DMS153 (cell line): ENCODE measurements around the gene STKLD1.
"Not testable (repeated sequence)": the region's sequence is repeated elsewhere in the genome, so short reads cannot be mapped to it uniquely, and the experiment has no call there.

Source experiments
- DNase-seq: peaks from one replicate; lab custom pipeline; 2025; lab: John Stamatoyannopoulos, UW

The STKLD1 gene

DNA sequence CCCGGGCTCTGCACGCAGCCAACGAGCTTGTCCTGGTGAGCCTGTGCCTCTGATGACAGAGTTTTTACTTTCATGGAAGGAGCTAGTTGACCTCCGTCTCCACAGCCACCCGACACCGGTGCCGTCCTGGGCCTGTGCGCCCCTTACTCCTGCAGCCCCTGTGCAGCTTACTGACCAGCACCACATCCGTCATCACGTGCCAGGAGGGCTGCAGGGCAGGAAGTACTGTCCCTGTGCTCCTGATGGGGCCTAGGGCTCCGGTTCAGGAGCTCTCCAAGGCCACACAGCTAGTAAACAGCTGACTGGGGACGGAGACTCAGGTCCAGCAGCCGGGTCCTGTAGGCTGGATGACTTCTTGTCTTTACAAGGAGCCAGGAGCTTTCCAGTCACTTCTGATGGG is 10.2 kb downstream of the STKLD1 start:
- DNase-seq = no peak

DNA sequence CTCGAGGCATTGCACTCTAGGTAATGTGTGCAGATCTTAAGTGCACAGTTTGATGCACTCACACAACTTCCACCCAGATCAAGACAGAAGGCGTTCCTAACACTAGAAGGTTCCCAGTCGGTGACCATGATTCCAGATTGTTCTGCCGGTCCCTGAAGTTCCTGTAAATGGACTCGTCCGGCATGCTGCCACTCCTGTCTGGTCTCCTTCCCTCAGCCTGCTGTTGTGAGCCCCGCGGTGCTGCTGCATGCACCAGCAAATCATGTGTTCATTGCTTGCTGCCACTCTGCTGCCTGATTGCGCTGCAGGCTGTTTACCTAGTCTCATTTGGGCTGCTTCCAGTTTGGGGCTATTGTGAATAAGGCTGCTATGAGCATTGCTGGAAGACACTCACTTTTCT is 11.5 kb downstream of the STKLD1 start:
- peak; percentile 62 for DNase-seq

DNA sequence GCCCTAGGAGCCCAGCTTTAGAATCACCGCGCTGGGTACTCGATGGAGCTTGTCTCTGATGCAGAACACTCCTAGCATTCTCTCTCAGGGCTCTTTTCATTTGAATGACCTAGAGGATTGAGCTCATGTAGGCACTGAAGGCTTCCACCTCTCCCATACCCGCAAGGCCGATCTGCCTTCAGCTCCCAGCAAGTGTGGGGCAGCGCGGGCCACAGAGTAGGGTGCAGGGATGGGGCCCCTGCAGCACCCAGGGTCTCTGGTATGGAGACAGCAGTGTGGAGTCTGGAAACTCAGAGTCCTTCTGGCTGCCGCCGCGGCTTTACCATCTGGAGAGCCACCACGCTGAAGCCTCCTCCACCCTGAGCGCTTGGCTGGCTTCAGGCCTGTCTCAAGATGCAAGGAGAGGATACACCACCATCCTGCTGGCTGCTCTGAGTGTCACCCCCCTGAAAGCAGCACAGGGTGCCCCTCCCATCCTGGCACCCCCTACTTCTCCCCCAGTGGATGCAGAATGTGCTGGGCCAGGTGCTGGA is 12.9 kb downstream of the STKLD1 start:
- no peak for DNase-seq

DNA sequence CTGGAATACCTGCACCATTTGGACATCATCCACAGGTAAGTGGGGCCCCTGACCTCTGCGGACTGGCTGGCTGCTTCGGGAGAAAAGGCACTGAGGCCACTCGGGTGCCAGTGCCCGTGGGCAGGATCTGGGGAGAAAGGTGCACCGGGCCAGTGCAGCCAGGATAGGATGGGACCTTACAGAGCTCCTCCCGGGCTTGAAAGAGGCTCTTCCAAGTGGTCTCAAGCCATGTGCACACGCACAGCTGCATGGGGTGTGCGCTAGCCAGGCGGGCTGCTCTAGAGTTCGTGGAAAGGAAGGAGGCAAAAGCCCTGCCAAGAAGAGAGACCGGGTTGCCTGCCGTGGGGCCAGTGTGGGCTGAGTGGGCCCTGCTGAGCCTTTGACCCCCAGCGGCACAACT is 13.4 kb downstream of the STKLD1 start:
- no peak for DNase-seq

DNA sequence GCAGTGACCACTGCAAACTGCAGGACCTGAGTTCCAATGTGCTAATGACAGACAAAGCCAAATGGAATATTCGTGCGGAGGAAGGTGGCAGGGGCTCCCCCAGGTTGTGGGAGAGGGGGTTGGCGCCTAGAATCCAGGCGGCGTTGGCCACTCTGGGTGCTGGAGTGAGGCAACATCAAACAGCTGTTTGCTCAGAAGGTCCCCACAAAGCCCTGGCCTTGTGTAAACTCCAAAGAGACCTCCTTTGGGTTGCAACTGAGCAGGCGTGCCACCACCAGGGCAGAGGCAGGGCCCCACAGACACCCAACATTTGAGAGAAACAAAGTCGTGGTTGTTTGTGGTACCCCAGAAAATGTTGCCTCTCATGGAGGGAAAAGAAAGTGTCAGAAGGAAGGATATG is 14.5 kb downstream of the STKLD1 start:
- no peak for DNase-seq

DNA sequence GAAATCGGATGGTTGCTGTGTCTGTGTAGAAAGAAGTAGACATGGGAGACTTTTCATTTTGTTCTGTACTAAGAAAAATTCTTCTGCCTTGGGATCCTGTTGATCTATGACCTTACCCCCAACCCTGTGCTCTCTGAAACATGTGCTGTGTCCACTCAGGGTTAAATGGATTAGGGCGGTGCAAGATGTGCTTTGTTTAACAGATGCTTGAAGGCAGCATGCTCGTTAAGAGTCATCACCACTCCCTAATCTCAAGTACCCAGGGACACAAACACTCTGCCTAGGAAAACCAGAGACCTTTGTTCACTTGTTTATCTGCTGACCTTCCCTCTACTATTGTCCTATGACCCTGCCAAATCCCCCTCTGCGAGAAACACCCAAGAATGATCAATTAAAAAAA is 15.3 kb downstream of the STKLD1 start:
- DNase-seq = not testable (repeated sequence)

DNA sequence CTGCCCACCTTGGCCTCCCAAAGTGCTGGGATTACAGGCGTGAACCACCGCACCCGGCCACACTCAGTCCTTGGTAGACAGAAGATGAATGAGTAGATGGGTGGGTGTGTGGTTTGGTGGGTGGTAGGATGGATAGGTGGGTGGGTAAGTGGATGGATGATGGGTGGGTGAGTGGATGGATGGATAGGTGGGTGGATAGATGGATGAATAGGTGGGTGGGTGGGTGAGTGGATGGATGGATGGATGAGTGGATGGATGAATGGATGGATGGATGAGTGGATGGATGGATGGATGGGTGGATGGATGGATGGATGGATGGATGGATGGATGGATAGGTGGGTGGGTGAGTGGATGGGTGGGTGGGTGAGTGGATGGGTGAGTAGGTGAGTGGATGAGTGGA is 16.1 kb downstream of the STKLD1 start:
- not testable (repeated sequence) for DNase-seq

DNA sequence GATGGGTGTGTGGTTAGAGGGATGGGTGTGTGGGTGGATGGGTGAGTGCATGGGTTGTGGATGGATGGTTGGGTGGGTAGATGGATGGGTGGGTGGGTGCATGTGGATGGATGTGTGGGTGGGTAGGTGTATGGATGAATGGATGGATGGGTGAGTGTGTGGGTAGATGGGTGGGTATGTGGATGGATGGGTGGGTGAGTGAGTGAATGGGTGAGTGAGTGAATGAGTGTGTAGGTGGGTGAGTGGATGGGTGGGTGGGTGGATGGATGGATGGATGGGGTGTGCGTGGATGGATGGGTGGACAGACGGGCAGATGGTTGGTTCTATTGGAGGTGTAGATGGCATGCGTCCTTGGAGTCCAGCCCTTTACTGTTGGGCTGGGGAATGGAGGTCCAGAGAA is 17.2 kb downstream of the STKLD1 start:
- DNase-seq = no peak

DNA sequence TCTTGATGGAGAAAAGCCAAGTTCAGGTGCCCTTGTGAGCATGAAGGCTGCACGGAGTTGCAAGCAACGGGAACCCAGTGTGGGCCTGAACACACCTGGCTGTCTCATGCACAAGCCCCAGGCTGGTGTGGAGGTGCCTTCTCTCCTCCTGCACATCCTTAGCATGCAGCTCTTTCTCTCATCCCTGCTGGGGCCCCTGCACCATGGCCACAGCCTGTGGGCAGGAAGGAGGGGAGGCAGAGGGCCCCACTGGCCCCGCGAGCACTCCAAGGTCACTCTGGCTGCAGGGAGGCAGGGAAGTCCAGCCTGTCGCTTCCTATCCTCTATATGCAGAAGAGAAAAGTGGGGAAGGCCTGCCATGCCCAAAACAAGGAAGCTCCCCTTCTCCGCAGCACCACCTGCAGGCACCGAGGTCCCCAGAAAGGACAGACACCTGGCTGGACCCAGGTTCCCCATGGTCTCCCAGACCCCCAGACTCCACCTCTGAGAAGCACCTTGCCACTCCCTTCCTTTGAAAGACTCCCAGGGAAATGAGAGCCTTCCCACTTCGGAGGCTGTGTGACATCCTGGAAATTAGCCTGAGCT is 18.6 kb downstream of the STKLD1 start:
- no peak for DNase-seq

DNA sequence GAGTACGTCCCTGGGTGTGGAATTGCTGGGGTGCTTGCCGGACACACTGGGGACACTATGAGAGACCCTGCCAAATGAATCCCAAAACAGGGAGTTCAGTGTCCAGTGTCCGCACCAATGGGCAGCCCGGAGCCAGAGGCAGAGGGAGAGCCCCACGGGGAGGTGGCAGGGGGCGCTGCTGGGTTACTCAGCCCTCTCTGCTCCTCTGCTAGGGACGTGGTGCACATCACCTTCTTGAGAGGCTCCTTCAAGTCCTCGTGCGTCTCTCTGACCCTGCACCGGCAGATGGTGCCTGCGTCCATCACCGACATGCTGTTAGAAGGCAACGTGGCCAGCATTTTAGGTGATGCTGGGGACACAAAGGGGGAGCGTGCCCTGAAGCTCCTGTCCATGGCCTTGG is 20.8 kb downstream of the STKLD1 start:
- no peak for DNase-seq

DNA sequence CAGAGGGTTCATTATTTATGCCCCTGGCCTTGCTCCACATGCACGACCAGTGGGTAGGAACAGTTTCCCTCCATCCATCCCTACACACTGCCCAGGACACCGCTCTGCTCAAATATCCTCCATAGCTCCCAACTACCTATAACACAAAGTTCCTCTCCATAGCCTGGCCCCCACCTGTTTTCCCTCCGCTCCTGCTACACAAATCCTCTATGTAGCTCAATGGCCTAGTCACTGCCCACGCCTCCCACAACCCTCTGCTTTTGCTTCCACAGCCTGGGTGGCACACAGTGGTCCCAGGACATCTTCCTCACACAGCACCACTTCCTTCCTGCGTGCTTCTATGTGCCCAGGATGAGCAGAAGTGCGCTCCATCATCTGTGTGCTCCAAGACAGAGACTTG is 21.2 kb downstream of the STKLD1 start:
- no peak for DNase-seq

DNA sequence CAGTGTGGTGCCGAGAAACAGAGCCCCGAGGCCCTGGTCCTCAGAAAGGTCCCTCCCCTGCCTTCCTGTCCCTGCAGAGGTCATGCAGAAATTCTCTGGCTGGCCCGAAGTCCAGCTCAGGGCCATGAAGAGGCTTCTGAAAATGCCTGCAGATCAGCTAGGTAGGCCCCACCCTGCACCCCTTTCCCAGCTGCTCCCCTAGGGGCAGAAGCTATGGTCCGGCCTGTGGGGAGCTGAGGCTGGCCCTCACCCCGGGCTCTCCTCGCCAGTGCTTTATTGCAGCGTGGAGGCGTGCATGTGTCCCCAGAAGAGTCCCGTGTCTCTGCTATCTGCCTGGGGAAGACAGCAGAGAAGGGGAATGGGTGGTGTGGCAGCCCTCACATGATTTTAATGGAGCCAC is 21.7 kb downstream of the STKLD1 start:
- DNase-seq = no peak

DNA sequence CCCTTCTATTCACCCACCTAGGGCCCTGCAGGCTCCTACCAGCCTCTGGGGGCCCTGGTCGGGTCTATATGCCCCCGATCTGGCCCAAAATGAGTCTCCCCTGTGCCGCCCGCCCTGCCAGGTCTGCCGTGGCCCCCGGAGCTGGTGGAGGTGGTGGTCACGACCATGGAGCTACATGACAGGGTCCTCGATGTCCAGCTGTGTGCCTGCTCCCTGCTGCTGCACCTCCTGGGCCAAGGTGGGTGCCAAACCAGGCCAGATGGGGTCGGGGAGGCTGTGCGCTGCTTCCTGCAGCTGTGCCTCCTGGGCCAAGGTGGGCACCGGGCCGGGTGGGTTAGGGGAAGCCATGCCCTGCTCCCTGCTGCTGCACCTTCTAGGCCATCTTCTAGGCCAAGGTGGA is 24.1 kb downstream of the STKLD1 start:
- no peak for DNase-seq

DNA sequence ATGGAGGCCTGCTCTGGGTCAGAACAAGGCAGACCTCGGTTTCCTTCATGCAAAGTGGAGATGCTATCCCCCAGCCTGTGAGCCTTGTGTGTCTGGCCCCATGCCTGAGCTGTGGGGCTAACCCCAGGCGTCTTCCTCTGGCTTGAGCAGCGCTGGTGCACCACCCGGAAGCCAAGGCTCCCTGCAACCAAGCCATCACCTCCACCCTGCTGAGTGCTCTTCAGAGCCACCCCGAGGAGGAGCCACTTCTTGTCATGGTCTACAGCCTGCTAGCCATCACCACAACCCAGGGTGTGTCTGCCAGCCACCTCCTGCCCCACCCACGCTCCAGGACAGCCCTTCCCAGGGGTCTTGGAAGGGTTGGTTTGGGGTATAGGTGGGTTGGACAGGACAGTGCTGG is 25.4 kb downstream of the STKLD1 start:
- DNase-seq = no peak

DNA sequence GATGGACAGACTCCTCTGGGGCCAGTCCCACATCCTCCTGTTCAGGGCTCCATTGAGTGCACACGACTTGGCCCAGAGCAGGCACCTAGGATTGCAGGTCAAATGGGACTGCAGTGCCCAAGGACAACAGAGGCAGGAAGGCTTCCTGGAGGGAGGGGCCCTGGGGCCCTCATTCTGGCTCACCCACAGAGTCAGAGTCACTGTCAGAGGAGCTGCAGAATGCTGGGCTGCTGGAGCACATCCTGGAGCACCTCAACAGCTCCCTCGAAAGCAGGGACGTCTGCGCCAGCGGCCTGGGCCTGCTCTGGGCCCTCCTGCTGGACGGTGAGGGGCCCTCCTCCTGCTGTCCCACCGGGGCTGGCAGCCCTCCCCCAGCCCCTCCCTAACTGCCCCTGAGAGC is 26.5 kb downstream of the STKLD1 start:
- DNase-seq = no peak

DNA sequence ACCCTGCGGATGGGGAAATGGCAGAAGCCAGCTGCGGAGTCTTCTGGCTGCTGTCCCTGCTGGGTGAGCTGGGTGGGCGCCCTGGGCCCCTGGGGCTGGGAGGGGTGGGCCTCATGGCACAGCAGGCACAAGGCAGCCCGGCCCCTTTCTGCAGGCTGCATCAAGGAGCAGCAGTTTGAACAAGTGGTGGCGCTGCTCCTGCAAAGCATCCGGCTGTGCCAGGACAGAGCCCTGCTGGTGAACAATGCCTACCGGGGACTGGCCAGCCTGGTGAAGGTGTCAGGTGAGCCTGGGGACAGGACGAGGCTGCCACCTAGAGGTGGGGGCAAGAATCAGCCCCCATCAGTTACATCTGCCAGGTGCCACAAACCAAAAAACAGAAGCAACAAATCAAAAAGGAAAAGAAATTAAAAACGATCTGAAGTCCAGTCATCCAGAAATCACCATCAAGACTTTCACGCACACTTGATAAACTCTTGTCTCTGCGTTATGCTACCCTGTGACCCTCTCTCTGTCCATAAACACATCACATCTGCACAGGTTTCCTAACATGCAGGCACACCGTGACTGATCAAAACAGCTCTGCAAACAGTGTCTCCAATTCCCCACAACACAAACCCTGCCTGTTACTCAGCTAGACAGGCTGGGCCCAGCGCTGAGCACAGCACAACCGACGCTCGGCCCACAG is 27.7 kb downstream of the STKLD1 start:
- peak; percentile 78 for DNase-seq

DNA sequence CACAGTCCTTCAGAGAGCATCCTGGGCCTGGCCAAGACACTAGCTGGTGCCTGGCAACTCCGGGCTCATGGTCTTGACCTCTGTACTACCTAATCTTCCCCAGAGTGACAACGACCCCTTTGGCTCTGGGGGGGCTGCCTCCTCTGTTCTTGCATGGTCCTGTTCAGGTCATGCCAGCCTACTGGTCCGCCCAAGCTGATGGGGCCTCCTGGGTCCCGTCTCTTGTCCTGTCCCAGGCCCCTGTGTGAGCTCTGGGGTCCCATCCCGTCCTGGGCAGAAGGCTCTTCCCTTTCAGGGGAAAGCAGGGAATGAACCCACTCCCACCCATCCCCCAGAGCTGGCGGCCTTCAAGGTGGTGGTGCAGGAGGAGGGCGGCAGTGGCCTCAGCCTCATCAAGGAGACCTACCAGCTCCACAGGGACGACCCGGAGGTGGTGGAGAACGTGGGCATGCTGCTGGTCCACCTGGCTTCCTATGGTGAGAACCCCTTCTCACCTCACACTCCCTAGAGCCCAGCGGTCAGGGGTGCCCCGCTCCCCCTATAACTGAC is 28.4 kb downstream of the STKLD1 start:
- DNase-seq = no peak

DNA sequence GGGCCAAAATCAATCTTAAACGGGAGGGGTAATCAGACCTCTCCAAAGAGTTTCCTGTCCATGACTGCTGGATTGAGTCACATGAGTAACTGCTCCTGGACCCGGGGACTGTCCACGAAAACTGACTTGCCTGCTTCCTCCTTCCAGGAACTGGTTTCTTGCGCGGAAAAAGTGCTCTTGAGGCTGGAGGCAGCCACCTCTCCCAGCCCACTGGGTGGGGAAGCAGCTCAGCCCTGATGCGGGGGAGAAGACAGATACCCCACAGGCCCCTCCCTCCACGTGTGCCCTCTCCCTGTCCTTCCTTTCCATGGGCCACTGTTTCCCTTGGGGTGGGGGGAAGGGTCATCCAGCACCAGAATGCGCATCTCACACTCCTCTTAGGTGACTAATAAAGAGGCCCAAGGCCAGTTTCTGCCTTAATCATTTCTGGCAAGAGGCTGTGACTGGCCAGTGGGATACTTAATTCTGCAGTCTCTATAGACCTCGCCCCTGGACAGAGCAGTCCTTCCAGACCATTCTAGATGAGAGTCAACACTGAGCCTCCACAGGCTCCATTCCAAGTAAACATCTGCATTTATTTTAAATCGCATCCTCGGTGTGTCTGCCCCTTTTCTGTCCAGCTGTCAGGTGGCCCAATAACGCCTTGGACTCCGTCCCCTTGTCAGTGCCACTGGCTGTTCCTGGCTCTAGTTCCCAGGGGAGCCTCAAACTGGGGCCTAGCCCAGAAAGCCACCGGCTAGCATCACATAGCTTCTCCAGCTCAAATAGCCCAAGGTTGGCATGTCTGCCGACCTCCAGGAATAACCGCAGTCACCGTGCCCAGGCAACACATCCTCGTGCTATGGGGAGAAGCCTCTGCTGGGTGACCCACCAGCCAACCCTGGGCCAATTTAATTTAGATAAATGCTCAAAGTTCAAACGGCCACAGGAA is 29.6 kb downstream of the STKLD1 start:
- DNase-seq = no peak

DNA sequence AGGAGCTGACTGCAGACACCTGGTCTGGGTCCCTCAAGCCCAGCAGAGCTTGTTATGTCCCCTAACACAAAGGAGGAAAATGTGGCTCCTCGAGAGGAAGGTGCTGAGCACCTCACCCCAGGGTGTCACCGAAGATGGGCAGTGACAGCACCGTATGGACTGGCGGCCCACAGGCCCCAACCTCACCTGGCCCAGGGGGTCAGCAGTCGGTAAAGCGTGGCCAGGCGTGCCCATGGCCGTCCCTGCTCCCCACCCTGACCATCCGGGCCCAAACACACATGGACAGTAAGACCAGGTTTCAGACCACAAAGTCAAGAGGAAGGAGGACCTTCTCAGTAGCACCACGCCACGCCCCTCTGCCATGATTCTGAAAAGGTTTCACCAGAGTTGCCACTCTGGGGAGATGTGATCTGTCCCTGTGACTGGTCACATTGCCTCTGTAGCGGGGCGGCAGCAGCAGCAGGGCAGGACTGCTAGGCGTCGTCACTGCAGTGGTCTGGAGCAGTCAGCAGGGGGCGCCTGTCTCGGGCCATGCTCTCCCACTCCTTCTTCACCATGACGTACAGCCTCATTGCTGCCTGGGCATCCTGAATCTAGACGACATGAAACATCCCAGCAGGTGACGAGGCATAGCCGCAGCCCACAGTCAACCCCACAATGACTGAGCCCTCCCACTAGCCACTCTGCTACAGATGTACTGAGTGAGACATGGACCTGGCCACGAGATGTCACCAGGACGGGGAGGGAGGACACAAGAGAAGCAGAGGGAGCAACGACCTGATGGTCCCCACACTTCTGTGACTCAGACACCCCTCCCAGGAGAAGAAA is 30.5 kb downstream of the STKLD1 start:
- DNase-seq = peak; percentile 51

DNA sequence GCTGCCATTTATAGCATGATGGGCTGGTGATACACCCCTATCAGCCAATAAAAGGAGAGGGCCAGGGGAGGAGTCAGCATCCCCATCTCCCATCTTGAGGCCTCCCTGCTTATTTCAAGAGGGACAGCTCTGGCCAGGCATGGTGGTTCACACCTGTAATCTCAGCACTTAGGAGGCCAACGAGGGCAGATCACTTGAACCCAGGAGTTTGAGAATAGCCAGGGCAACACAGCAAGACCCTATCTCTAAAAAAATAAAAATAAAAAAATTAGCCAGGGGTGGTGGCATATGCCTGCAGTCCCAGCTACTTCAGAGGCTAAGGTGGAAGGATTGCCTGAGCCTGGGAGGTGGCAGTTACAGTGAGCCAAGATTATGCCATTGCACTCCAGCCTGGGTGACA is 31.9 kb downstream of the STKLD1 start:
- DNase-seq = no peak

DNA sequence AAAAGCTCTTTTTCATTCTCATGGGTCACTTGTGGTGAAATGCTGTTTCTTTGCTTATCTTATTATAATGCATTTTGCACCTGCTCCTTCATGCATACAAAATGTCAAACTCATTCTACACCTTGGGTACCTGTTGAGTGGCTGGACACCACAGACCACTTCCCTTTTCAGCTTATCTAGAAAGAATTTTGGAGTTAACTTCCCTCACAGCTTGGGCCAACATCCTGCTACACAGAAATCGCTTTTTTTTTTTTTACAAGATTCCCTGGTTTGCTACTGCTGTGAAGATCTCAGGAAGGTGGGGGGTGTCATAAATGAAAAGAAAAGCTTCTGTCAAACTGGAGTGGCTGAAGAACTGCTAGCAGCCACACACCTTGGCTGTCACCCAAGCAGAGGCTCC is 39.0 kb downstream of the STKLD1 start:
- DNase-seq = no peak
